CD14-positive monocyte (primary cell): ENCODE results near the gene GLP1R. TPM values are rescaled to one million over a fixed set of nuclear protein-coding genes. Genes with fewer than 3 reads are reported as not detected.

ENCODE experiments used
- DNase-seq, 3 donors: peaks; one replicate each; pipeline ENCODE4 v3.0.0-alpha.2; 2011 to 2022
- H2AFZ ChIP-seq: 2 replicates; pipeline ENCODE4 v1.6.0; 2012; ENCODE audit warnings: mild to moderate bottlenecking, low read depth, low read length, inconsistent platforms; ENCODE audit not compliant: insufficient read depth, poor library complexity, severe bottlenecking
- H3K27ac ChIP-seq, 2 donors: 1 replicate in 1 of 2; 2 replicates in 1 of 2; pipeline ENCODE4 v1.5.1; 2012 to 2013; ENCODE audit warnings: low read length in 2 of 2, control low read depth in 1 of 2, inconsistent platforms in 1 of 2, low read depth in 1 of 2, mild to moderate bottlenecking in 1 of 2
- H3K27me3 ChIP-seq, 2 donors: one replicate each; pipeline versions ENCODE4 v1.6.0 to v1.6.1; 2011 to 2013; ENCODE audit warnings: low read length in 2 of 2; ENCODE audit not compliant: control insufficient read depth in 2 of 2, insufficient read depth in 2 of 2
- H3K36me3 ChIP-seq, 2 donors: replicated peaks in 1 of 2; 1 replicate in 1 of 2; 2 replicates in 1 of 2; pipeline versions ENCODE4 v1.5.1 to v1.6.1; 2012 to 2013; ENCODE audit warnings: low read length in 2 of 2, control low read depth in 1 of 2, inconsistent platforms in 1 of 2, mild to moderate bottlenecking in 1 of 2; ENCODE audit not compliant: insufficient read depth in 2 of 2, control insufficient read depth in 1 of 2
- H3K4me1 ChIP-seq, 2 donors: 1 replicate in 1 of 2; 2 replicates in 1 of 2; pipeline versions ENCODE4 v1.5.1 to v1.6.1; 2012 to 2013; ENCODE audit warnings: low read length in 2 of 2, control low read depth in 1 of 2, inconsistent platforms in 1 of 2, mild to moderate bottlenecking in 1 of 2, moderate library complexity in 1 of 2; ENCODE audit not compliant: insufficient read depth in 2 of 2, control insufficient read depth in 1 of 2
- H3K4me2 ChIP-seq: replicated peaks from 2 replicates; pipeline ENCODE3; 2012; ENCODE audit warnings: low read length, moderate library complexity, mild to moderate bottlenecking; ENCODE audit not compliant: poor library complexity, severe bottlenecking; ENCODE audit errors: extremely low read depth
- H3K4me3 ChIP-seq, 3 experiments: fragments of 200-600 bp in 1 of 3; sonication (generic) in 1 of 3; replicated peaks in 1 of 3; 1 replicate in 2 of 3; 2 replicates in 1 of 3; pipeline ENCODE4 v1.5.1; 2011 to 2013; ENCODE audit warnings: low read length in 3 of 3, mild to moderate bottlenecking in 3 of 3, control low read depth in 2 of 3, low read depth in 2 of 3, inconsistent platforms in 1 of 3, moderate library complexity in 1 of 3
- H3K79me2 ChIP-seq: 2 replicates; pipeline ENCODE4 v1.6.0; 2012; ENCODE audit warnings: mild to moderate bottlenecking, control low read depth, inconsistent platforms, low read length, moderate library complexity; ENCODE audit not compliant: insufficient read depth
- H3K9ac ChIP-seq: 2 replicates; pipeline ENCODE4 v1.6.0; 2017; ENCODE audit warnings: low read length, mild to moderate bottlenecking; ENCODE audit not compliant: insufficient read depth, poor library complexity, severe bottlenecking
- H3K9me3 ChIP-seq, 2 donors: replicated peaks in 1 of 2; 1 replicate in 1 of 2; 2 replicates in 1 of 2; pipeline versions ENCODE4 v1.5.1 to v1.6.1; 2012 to 2013; ENCODE audit warnings: low read length in 2 of 2, control low read depth in 1 of 2; ENCODE audit not compliant: control insufficient read depth in 1 of 2, insufficient read depth in 1 of 2
- H4K20me1 ChIP-seq: 2 replicates; pipeline ENCODE4 v1.6.0; 2012; ENCODE audit warnings: mild to moderate bottlenecking, low read length, control low read depth, moderate library complexity; ENCODE audit not compliant: insufficient read depth
- H3K27ac Mint-ChIP-seq, 7 donors: one replicate each; pipeline ENCODE4 v1.8.0; 2020; ENCODE audit warnings: mild to moderate bottlenecking in 7 of 7, mixed read lengths in 7 of 7, moderate library complexity in 6 of 7, inconsistent platforms in 2 of 7
- H3K27me3 Mint-ChIP-seq, 3 donors: one replicate each; pipeline ENCODE4 v1.8.0; 2021 to 2022; ENCODE audit warnings: low read depth in 3 of 3, mild to moderate bottlenecking in 3 of 3, mixed read lengths in 3 of 3, moderate library complexity in 3 of 3, inconsistent platforms in 1 of 3
- H3K36me3 Mint-ChIP-seq, 2 donors: one replicate each; pipeline ENCODE4 v1.8.0; 2020; ENCODE audit warnings: mixed read lengths in 2 of 2, inconsistent platforms in 1 of 2, mild to moderate bottlenecking in 1 of 2
- H3K4me1 Mint-ChIP-seq: one replicate; pipeline ENCODE4 v1.8.0; 2020; ENCODE audit warnings: mild to moderate bottlenecking, mixed read lengths
- H3K4me3 Mint-ChIP-seq, 2 donors: one replicate each; pipeline ENCODE4 v1.8.0; 2020; ENCODE audit warnings: mild to moderate bottlenecking in 2 of 2, mixed read lengths in 2 of 2, moderate library complexity in 1 of 2
- H3K9me3 Mint-ChIP-seq, 7 donors: one replicate each; pipeline ENCODE4 v1.8.0; 2020 to 2022; ENCODE audit warnings: mixed read lengths in 7 of 7, mild to moderate bottlenecking in 6 of 7, moderate library complexity in 6 of 7, inconsistent platforms in 2 of 7
- CTCF ChIP-seq: fragments of 200-600 bp; IDR thresholded peaks from one replicate; pipeline ENCODE4 v1.8.0; 2022; ENCODE audit warnings: antibody characterized with exemption, mild to moderate bottlenecking
- WGBS: methylation state at CpG from one replicate; pipeline ENCODE4 v1.1.5; 2013; ENCODE audit warnings: missing lambda C conversion rate; ENCODE audit not compliant: insufficient coverage; 5-methylcytosine and 5-hydroxymethylcytosine counted together
- intact Hi-C, 2 donors: fragments of 100-400 bp; cut with micrococcal nuclease; formaldehyde crosslinking; loops; one replicate each; pipeline versions ENCODE4 v1.15.0 to v1.15.1; 2023
- polyA plus RNA-seq, 3 donors: library from polyadenylated mRNA; depleted of rRNA in 1 of 3; unstranded in 2 of 3; stranded (reverse) in 1 of 3; fragments of 300-500 nt in 2 of 3; fragments of >200 nt in 1 of 3; fragmentation: Illumina TruSeq in 2 of 3; gene quantifications; 1 replicate in 2 of 3; 2 replicates in 1 of 3; pipeline ENCODE4 v1.2.3, GENCODE V29; 2012 to 2021

The GLP1R gene
- polyA plus RNA-seq, 3 donors = not detected

DNA sequence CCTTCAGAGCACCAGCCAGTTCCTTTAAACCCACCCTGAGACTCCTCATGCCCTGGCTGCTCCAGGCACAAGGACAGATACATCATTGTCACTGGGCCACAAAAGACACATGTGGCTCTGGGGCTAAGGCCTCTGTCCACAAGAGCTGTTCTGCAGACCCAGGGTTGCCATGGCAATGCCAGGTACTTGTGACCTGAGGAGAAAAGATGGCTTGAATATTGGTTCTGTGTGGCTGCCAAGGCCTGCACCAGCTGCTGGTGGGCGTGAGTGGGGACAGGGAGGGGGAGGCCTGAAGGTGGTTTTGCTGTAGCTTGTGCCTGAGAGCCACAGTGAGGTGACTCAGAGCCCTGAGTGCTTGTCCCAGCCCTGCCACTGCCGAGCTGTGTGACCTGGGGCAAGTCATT lies 34.7 kb downstream of the GLP1R start:
- Histone ChIP-seq H3K4me1 (no peaks in the 10 kb centered on the region), H3K36me3 (no peaks in the 10 kb centered on the region), H3K4me3 (no peak overlapping the region), H2AFZ (no peak overlapping the region), H3K27me3 (no peaks in the 10 kb centered on the region), H3K9me3 (no peaks in the 10 kb centered on the region), H4K20me1 (no peaks in the 10 kb centered on the region), H3K27ac (no peak overlapping the region), H3K4me2 (no peak overlapping the region), H3K79me2 (no peaks in the 10 kb centered on the region), H3K9ac (no peak overlapping the region)
- TF ChIP-seq CTCF = no peak
- no peaks in the 10 kb centered on the region for H3K36me3 Mint-ChIP-seq
- intact Hi-C loops = no loop called here
- H3K27me3 Mint-ChIP-seq = peaks cover 11 to 31% (median 11%) of the 10 kb centered on the region in 3 donors
- no peaks in the 10 kb centered on the region for H3K9me3 Mint-ChIP-seq
- H3K4me3 Mint-ChIP-seq = no peak overlapping the region
- 95% methylated on average over 2 of the region's 2 CpGs for WGBS
- no peaks in the 10 kb centered on the region for H3K4me1 Mint-ChIP-seq
- H3K27ac Mint-ChIP-seq = no peak overlapping the region
- DNase-seq = no peak

- H2AFZ ChIP-seq = no peak overlapping the region
- no peak overlapping the region for H3K9ac ChIP-seq
- H3K36me3 Mint-ChIP-seq = no peaks in the 10 kb centered on the region
- no peak for DNase-seq
- no peaks in the 10 kb centered on the region for H3K4me1 Mint-ChIP-seq
- H3K9me3 Mint-ChIP-seq = no peaks in the 10 kb centered on the region
- no peak overlapping the region for H3K27ac Mint-ChIP-seq
- H4K20me1 ChIP-seq = no peaks in the 10 kb centered on the region
- peaks cover 13 to 36% (median 14%) of the 10 kb centered on the region in 3 donors for H3K27me3 Mint-ChIP-seq
- WGBS = 90% methylated on average over 4 of the region's 7 CpGs
- no peaks in the 10 kb centered on the region for H3K4me1 ChIP-seq
- no peaks in the 10 kb centered on the region for H3K9me3 ChIP-seq
- no peak overlapping the region for H3K27ac ChIP-seq
- no peaks in the 10 kb centered on the region for H3K79me2 ChIP-seq
- peaks cover 3% of the 10 kb centered on the region in 2 donors for H3K27me3 ChIP-seq
- no peaks in the 10 kb centered on the region for H3K36me3 ChIP-seq
- no peak overlapping the region for H3K4me3 ChIP-seq
- H3K4me3 Mint-ChIP-seq = no peak overlapping the region
- no peak for TF ChIP-seq CTCF
- intact Hi-C loops = no loop called here
- no peak overlapping the region for H3K4me2 ChIP-seq
These were observed 35.9 kb downstream of the GLP1R start for GRCh38 chr6:39084506-39084905.
